Rectal smooth muscle tissue (tissue), 1 donor: Measurements from ENCODE around the gene ZBTB20.

Experiments used
- H3K27ac ChIP-seq: one replicate; pipeline ENCODE4 v1.7.0; 2013; ENCODE audit warnings: low read depth, low read length, inconsistent platforms
- H3K27me3 ChIP-seq: one replicate; pipeline ENCODE4 v1.7.0; 2013; ENCODE audit warnings: low read length; ENCODE audit not compliant: control insufficient read depth, insufficient read depth
- H3K36me3 ChIP-seq: one replicate; pipeline ENCODE4 v1.7.0; 2013; ENCODE audit warnings: low read length; ENCODE audit not compliant: control insufficient read depth, insufficient read depth
- H3K4me1 ChIP-seq: one replicate; pipeline ENCODE4 v1.7.0; 2013; ENCODE audit warnings: low read length; ENCODE audit not compliant: control insufficient read depth, insufficient read depth
- H3K4me3 ChIP-seq: one replicate; pipeline ENCODE4 v1.7.0; 2013; ENCODE audit warnings: low read length
- H3K9ac ChIP-seq: one replicate; pipeline ENCODE4 v1.7.0; 2013; ENCODE audit warnings: low read length

Gene ZBTB20

DNA sequence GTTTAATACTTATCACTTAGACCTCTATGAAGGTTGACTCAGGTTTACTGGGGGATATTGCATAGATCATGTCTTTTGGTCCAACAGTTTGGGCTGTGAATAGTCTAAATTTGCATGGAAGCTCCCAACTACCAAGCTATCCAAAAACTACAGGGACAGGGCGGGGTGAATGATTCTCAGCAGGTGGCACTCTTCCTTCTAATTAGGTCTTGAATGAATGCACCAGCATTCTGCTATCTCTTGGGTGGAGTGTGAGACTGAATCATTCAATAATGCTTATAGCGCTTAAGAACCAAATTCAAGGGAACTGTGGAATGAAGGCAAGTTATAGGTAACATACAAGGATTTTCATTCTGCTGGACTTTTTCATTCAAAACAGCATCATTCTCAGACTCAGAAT, 507.0 kb downstream of the ZBTB20 start:
- Histone ChIP-seq H3K36me3 (no peaks in the 10 kb centered on the region), H3K27ac (no peak overlapping the region), H3K27me3 (no peaks in the 10 kb centered on the region), H3K4me1 (no peaks in the 10 kb centered on the region), H3K9ac (no peak overlapping the region), H3K4me3 (no peak overlapping the region)

DNA sequence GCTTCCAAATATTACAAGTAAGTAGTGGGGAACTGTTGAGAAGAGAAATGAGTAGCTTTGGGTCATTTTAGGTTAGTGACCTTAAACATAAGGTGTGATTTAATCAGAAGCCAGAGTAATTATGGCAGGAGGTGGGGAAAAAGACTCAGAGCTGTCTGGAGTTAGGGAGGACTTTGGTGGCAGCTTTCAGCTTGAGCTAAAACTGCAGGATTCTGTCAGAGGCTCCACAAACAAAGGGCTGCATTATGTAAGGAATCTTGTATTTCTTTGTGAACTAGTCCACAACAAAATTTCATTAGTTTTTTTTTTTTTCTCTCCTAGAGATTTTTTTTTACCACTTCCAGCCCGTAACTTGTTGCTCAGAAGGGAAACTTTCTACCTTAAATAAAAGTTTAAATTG, 507.9 kb downstream of the ZBTB20 start:
- Histone ChIP-seq H3K4me3 (no peak overlapping the region), H3K4me1 (no peaks in the 10 kb centered on the region), H3K27ac (no peak overlapping the region), H3K27me3 (no peaks in the 10 kb centered on the region), H3K36me3 (no peaks in the 10 kb centered on the region), H3K9ac (no peak overlapping the region)

DNA sequence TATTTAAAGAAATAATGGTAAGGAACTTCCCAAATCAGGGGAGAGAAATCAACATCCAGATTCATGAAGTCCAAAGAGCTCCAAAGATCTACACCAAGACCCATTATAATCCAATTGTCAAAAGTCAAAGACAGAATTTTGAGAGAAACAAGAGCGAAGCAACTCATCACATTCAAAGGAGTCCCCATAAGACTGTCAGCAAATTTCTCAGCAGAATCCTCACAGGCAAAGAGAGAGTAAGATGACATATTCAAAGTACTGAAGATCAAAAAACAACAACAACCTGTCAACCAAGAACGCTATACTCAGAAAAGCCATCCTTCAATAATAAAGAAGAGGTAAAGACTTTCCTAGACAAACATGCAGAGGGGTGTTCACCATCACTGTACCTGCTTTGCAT, 511.2 kb downstream of the ZBTB20 start:
- no peak overlapping the region for H3K27ac ChIP-seq
- H3K9ac ChIP-seq = no peak overlapping the region
- no peaks in the 10 kb centered on the region for H3K27me3 ChIP-seq
- no peak overlapping the region for H3K4me3 ChIP-seq
- no peaks in the 10 kb centered on the region for H3K36me3 ChIP-seq
- H3K4me1 ChIP-seq = no peaks in the 10 kb centered on the region

DNA sequence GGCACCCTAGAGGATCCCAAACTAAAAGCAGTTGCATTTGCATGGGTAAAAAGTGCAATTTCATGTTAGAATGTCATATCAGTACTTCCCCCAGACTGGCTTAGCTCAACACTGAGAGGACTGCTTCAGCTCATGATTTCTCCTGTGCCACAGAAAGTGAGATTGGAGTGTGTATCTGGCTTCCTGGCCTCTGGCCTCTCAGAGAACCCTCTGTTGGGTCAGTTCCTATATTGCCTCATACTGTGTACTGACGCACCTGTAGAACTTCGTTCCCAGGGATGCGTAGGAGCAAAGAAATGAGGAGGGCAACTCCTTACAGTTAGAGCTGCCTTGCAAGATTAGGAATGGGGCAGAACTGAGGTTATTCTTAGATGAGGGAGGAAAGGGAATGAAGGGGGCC, 512.5 kb downstream of the ZBTB20 start:
- H3K27ac ChIP-seq = no peak overlapping the region
- no peaks in the 10 kb centered on the region for H3K27me3 ChIP-seq
- no peaks in the 10 kb centered on the region for H3K36me3 ChIP-seq
- H3K4me3 ChIP-seq = no peak overlapping the region
- H3K4me1 ChIP-seq = no peaks in the 10 kb centered on the region
- no peak overlapping the region for H3K9ac ChIP-seq

DNA sequence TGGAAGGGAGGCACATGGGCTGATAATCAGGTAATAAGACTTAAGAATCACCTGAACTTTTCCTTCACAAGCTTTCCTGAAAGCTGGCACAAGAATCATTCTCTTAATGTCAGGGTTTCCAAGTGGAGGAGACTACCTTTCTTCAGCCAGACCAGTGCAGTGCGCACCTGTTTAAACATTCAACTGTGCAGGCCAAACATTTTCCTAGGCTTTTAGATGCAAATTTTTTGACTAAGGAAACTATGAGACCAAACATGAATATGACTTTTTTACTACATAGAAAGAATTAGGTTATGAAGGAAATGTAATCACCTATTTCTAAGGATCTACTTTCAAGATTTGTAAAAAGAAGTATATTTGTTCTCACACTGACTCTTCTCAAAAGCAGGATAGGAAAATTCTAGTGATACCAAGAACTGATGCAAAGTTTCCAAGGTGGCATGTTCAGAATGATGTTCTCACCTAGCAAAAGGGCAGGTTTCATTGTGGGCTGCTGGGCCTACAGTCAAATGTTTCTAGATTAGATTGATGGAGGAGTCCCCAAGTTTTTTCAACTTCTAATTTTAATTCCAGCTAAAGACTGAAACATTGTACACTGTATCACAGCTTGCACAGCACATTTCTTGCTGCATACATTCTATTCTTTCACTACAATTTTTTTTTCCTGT, 514.2 kb downstream of the ZBTB20 start:
- no peak overlapping the region for H3K4me3 ChIP-seq
- no peaks in the 10 kb centered on the region for H3K36me3 ChIP-seq
- no peak overlapping the region for H3K27ac ChIP-seq
- no peak overlapping the region for H3K9ac ChIP-seq
- no peaks in the 10 kb centered on the region for H3K27me3 ChIP-seq
- H3K4me1 ChIP-seq = no peaks in the 10 kb centered on the region

DNA sequence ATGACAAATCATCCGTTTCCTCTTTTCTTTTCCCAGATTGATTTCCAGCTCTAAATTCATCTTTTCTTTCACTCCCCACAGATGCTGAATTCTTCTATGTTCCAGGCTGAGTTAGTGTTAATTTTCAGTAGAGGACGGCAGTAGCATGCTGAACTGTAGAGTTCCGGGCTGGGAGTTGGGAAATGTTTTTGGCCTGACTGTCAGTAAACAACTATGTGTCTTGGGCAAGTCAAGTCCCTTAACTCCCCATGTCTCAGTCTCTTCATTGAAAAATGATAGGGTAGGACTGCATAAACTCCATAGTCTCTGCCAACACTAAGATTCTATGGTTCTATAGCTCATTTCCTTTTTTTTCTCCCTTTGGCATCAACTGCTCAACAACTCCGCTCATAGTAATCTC, 519.3 kb downstream of the ZBTB20 start:
- H3K4me1 ChIP-seq = peaks cover 22% of the 10 kb centered on the region
- H3K4me3 ChIP-seq = no peak overlapping the region
- no peak overlapping the region for H3K9ac ChIP-seq
- no peak overlapping the region for H3K27ac ChIP-seq
- no peaks in the 10 kb centered on the region for H3K36me3 ChIP-seq
- H3K27me3 ChIP-seq = no peaks in the 10 kb centered on the region

DNA sequence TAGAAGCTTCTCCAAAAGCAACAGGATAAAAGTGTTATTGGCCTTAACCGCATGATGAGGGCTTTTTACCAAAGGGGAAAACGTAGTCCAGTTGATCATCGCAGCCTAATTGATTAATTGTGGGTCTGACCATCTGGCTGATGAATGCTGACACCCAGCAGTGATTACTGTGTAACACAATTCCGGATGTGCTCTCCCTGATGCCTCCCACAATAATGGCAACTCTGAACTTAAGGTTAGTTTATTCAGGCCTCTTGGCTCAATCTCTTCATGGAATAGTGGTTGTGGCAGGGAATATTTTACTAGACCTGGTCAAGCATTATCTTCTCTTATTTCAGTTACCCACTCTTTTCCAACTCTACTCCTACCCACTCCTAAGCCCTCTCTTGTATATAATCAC, 520.3 kb downstream of the ZBTB20 start:
- no peak overlapping the region for H3K9ac ChIP-seq
- peaks cover 30% of the 10 kb centered on the region for H3K4me1 ChIP-seq
- H3K27me3 ChIP-seq = no peaks in the 10 kb centered on the region
- H3K27ac ChIP-seq = peak overlapping the region; percentile 99
- H3K4me3 ChIP-seq = no peak overlapping the region
- no peaks in the 10 kb centered on the region for H3K36me3 ChIP-seq

DNA sequence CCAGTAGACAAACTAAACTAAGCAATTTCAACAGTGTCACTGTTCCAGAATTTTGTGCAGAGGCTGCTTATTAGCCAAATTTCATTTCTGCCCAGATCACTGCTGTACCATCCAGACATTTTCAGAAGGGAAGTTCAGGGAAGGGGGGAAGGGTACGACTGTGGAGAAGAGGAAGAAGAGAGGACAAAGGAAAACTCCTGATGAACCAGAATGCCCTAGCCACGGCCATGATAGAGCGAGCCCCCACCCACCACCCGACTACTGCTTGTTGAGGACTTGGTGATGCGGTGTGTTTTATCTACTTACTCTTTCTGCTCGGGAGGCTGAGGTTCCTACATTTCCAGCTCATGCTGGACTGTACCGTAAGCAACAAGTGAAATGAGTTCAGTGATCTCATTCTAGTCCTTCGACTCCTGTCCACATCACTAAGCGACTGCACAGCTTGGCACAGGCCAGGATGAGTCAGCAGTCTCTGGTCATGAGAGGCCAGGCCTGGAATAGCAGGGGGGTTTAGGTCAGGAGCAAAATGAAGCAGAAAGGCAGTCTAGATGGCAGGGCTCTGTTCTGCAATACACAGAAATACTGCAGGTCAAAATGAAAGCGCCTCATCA, 522.4 kb downstream of the ZBTB20 start:
- Histone ChIP-seq H3K27ac (peak overlapping the region; percentile 99), H3K27me3 (no peaks in the 10 kb centered on the region), H3K4me3 (peak overlapping the region; percentile 61), H3K4me1 (peaks cover 30% of the 10 kb centered on the region), H3K9ac (no peak overlapping the region), H3K36me3 (no peaks in the 10 kb centered on the region)

DNA sequence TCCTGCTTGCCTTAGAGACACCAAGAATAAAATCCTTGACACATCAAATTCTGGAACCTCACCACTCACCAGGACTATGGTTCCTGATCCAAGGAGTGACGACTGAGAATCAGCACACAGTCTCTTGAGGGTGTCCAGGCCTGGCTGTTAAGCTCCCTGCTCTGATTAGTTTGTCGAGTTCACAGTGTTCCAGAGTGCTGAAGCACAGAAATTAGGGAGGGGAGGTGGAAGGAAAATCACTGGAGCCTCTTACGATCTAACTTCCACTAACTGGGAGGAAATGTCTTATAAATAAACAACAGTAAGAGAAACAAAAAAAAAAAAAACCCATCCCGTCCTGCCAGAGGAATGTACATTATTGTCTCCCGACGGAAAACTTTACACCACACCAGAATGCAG, 523.0 kb downstream of the ZBTB20 start:
- H3K9ac ChIP-seq = no peak overlapping the region
- no peaks in the 10 kb centered on the region for H3K36me3 ChIP-seq
- peaks cover 30% of the 10 kb centered on the region for H3K4me1 ChIP-seq
- no peaks in the 10 kb centered on the region for H3K27me3 ChIP-seq
- H3K4me3 ChIP-seq = peak overlapping the region; percentile 61
- H3K27ac ChIP-seq = peak overlapping the region; percentile 99

DNA sequence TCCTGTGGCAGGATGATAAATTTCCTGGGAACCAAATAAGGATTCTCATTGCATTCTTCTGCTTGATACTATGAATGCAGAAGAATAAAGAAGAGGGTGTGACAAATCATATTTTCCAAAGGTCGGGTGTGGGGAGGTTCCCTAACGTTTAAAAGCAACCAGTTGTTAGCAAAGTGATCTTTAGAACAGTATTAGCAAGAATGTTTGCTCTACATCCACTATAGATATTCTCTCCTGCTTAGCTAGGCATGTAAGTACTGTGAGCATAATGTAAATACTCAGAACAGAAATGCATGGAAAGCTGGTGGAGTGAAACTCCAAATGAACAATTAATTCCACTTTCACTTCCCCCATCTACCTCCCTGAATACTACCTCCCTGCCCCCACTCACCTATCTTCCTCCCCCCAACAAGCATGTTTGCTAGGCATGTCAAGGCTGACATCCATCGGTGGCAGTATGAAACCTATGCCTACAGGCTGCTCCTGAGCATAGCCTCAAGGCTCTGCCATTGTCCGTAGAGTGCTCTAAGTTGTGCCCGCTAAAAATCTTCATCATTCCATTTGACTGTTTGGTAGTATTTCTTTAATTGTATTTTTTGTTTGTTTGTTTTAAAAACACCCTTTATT, 523.6 kb downstream of the ZBTB20 start:
- Histone ChIP-seq H3K27ac (peak overlapping the region; percentile 99), H3K9ac (peak overlapping the region; percentile 6), H3K4me1 (peaks cover 30% of the 10 kb centered on the region), H3K36me3 (no peaks in the 10 kb centered on the region), H3K27me3 (no peaks in the 10 kb centered on the region), H3K4me3 (peak overlapping the region; percentile 14)

DNA sequence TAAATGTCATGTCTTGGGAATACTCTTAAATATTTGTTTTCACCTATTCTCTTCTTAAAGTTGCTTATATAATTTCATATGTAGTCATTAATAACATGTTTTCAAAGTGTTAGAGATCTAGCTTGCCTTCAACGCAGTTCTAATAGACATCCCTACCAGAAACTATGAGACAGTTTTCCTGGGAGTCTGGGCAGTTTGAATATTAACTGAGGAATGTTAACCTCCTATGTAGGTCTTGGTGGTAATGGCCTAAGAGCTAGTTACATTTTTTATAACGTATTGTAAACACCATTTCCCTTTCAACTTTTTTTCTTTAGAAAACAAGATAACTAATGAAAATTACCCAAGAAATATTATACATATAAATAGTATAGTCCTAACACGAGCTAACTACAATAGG, 525.1 kb downstream of the ZBTB20 start:
- peaks cover 30% of the 10 kb centered on the region for H3K4me1 ChIP-seq

DNA sequence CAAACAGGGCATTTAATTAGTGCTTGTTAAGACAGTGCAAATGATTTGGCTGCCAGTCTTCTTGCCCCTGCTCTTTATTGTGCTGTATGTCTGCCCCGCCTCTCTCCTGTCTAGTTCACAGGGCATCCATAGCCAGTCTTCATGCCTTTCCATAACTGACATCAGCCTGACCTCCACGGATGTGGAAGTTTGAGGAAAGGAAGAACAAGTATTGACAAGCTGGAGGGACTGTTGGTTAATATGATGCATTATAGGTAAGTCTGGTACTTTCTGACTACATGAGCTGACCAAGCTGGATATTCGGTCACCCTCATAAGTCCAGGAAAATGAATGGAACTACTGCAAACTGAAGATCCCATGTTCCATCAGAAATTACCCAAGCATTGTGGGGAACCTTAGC, 527.3 kb downstream of the ZBTB20 start:
- Histone ChIP-seq H3K27ac (no peak overlapping the region), H3K27me3 (no peaks in the 10 kb centered on the region), H3K4me3 (no peak overlapping the region), H3K9ac (no peak overlapping the region), H3K36me3 (no peaks in the 10 kb centered on the region), H3K4me1 (peaks cover 18% of the 10 kb centered on the region)

More for the DNA sequence above, 525.1 kb downstream of the ZBTB20 start:
- H3K9ac ChIP-seq = no peak overlapping the region
- no peaks in the 10 kb centered on the region for H3K36me3 ChIP-seq
- H3K27me3 ChIP-seq = no peaks in the 10 kb centered on the region
- H3K27ac ChIP-seq = no peak overlapping the region
- H3K4me3 ChIP-seq = no peak overlapping the region
